Right forelimb (tissue), 1 donor: ENCODE results near the gene SERPINA5.
"Not testable (repeated sequence)": the region's sequence is repeated elsewhere in the genome, so short reads cannot be mapped to it uniquely, and the experiment has no call there.

Source experiments
- DNase-seq: peaks from one replicate; pipeline ENCODE4 v3.0.0-alpha.2; 2018

SERPINA5 gene

GRCh38 chr14:94575730-94576585 lies 5.3 kb upstream of the SERPINA5 start:
- no peak for DNase-seq

GRCh38 chr14:94577472-94577871 lies 3.8 kb upstream of the SERPINA5 start:
- not testable (repeated sequence) for DNase-seq

GRCh38 chr14:94578712-94579111 lies 2.5 kb upstream of the SERPINA5 start:
- DNase-seq, result no peak

- DNase-seq, result no peak
Measured at GRCh38 chr14:94582199-94582750, 1.0 kb downstream of the SERPINA5 start.

GRCh38 chr14:94582851-94583250 lies 1.6 kb downstream of the SERPINA5 start:
- DNase-seq, result no peak

GRCh38 chr14:94583557-94583956 lies 2.3 kb downstream of the SERPINA5 start:
- no peak for DNase-seq

- DNase-seq, result no peak
Measured at GRCh38 chr14:94584591-94585280, 3.5 kb downstream of the SERPINA5 start.

- no peak for DNase-seq
Measured at GRCh38 chr14:94586635-94587034, 5.4 kb downstream of the SERPINA5 start.

- DNase-seq, result no peak
Measured at GRCh38 chr14:94588311-94588710, 7.1 kb downstream of the SERPINA5 start.

- DNase-seq, result no peak
Measured at GRCh38 chr14:94591073-94591472, 9.8 kb downstream of the SERPINA5 start.

GRCh38 chr14:94591871-94592270 lies 10.6 kb downstream of the SERPINA5 start:
- no peak for DNase-seq

GRCh38 chr14:94592457-94592856 lies 11.2 kb downstream of the SERPINA5 start:
- DNase-seq, result no peak

- no peak for DNase-seq
Measured at GRCh38 chr14:94593376-94593748, 12.1 kb downstream of the SERPINA5 start.

GRCh38 chr14:94593749-94594431 lies 12.7 kb downstream of the SERPINA5 start:
- no peak for DNase-seq

- no peak for DNase-seq
Measured at GRCh38 chr14:94594441-94594840, 13.2 kb downstream of the SERPINA5 start.

- DNase-seq, result no peak
Measured at GRCh38 chr14:94595912-94596311, 14.7 kb downstream of the SERPINA5 start.

GRCh38 chr14:94596361-94596760 lies 15.1 kb downstream of the SERPINA5 start:
- no peak for DNase-seq

GRCh38 chr14:94597788-94598187 lies 16.6 kb downstream of the SERPINA5 start:
- no peak for DNase-seq

GRCh38 chr14:94598506-94598815 lies 17.2 kb downstream of the SERPINA5 start:
- DNase-seq, result no peak

- DNase-seq, result no peak
Measured at GRCh38 chr14:94598816-94599655, 17.8 kb downstream of the SERPINA5 start.

- no peak for DNase-seq
Measured at GRCh38 chr14:94599656-94600004, 18.4 kb downstream of the SERPINA5 start.

- DNase-seq, result no peak
Measured at GRCh38 chr14:94600148-94600545, 18.9 kb downstream of the SERPINA5 start.
